IMR-90 (cell line): ENCODE results near the gene P4HA2. TPM values are rescaled to one million over a fixed set of nuclear protein-coding genes. Genes with fewer than 3 reads are reported as not detected.

ENCODE experiments used
- ATAC-seq: fragments of 200-7000 bp; cut with Tn5 transposase; 2 replicates; pipeline ENCODE4 v1.9.1; 2020; ENCODE audit warnings: low read depth, mild to moderate bottlenecking, moderate library complexity
- BruUV-seq: library from RNA; stranded (reverse); fragments of 400-500 nt; replicated peaks from 2 replicates; lab custom pipeline; 2021; lab: Mats Ljungman, UMichigan
- CTCF ChIA-PET: fragments of 300-600 bp; formaldehyde crosslinking; extraction: SDS; loops from one replicate; lab custom pipeline; 2021; ENCODE audit warnings: antibody characterized with exemption; lab: Yijun Ruan, JAX
- POLR2A ChIA-PET: fragments of 300-600 bp; sonication (Branson Sonifier 250); formaldehyde crosslinking; loops from one replicate; lab custom pipeline; 2022; ENCODE audit warnings: antibody characterized with exemption; ENCODE audit not compliant: unreplicated experiment; lab: Charles Lee
- DNase-seq: peaks from one replicate; pipeline ENCODE4 v3.0.0; 2013
- H2AFZ ChIP-seq: replicated peaks from 2 replicates; pipeline ENCODE3; 2013; ENCODE audit warnings: low read length, mild to moderate bottlenecking; ENCODE audit not compliant: poor library complexity
- H2AK5ac ChIP-seq: 2 replicates; pipeline ENCODE4 v1.6.1; 2013; ENCODE audit warnings: low read depth, low read length, inconsistent platforms
- H2AK9ac ChIP-seq: replicated peaks from 2 replicates; pipeline ENCODE3; 2013; ENCODE audit warnings: mild to moderate bottlenecking, low read depth, low read length, moderate library complexity; ENCODE audit not compliant: poor library complexity
- H2BK120ac ChIP-seq: 2 replicates; pipeline ENCODE4 v1.6.1; 2013; ENCODE audit warnings: low read depth, low read length, inconsistent platforms
- H2BK15ac ChIP-seq: 3 replicates; pipeline ENCODE4 v1.6.1; 2013; ENCODE audit warnings: low read depth, low read length, inconsistent platforms
- H2BK20ac ChIP-seq: 2 replicates; pipeline ENCODE4 v1.6.1; 2013; ENCODE audit warnings: low read depth, mild to moderate bottlenecking, inconsistent platforms, low read length, moderate library complexity
- H2BK5ac ChIP-seq: 2 replicates; pipeline ENCODE4 v1.6.1; 2013; ENCODE audit warnings: mild to moderate bottlenecking, low read depth, low read length, inconsistent platforms; ENCODE audit not compliant: poor library complexity, severe bottlenecking
- H3K14ac ChIP-seq: replicated peaks from 2 replicates; pipeline ENCODE4 v1.6.1; 2013; ENCODE audit warnings: low read depth, low read length, inconsistent platforms
- H3K18ac ChIP-seq: 2 replicates; pipeline ENCODE4 v1.6.1; 2013; ENCODE audit warnings: low read depth, low read length, control low read depth
- H3K23ac ChIP-seq: 2 replicates; pipeline ENCODE4 v1.6.1; 2013; ENCODE audit warnings: low read depth, low read length, inconsistent platforms
- H3K27ac ChIP-seq: 2 replicates; pipeline ENCODE4 v1.5.1; 2013; ENCODE audit warnings: mild to moderate bottlenecking, control low read depth, low read length; ENCODE audit not compliant: insufficient read depth
- H3K27me3 ChIP-seq: 2 replicates; pipeline ENCODE4 v1.6.1; 2013; ENCODE audit warnings: low read length; ENCODE audit not compliant: control insufficient read depth, insufficient read depth
- H3K36me3 ChIP-seq: 2 replicates; pipeline ENCODE4 v1.6.1; 2013; ENCODE audit warnings: low read length, mixed read lengths; ENCODE audit not compliant: control insufficient read depth, insufficient read depth
- H3K4ac ChIP-seq: 2 replicates; pipeline ENCODE4 v1.6.1; 2013; ENCODE audit warnings: low read depth, low read length, inconsistent platforms
- H3K4me1 ChIP-seq: 2 replicates; pipeline ENCODE4 v1.6.1; 2013; ENCODE audit warnings: low read length, mixed read lengths; ENCODE audit not compliant: control insufficient read depth, insufficient read depth
- H3K4me2 ChIP-seq: 2 replicates; pipeline ENCODE4 v1.6.1; 2013; ENCODE audit warnings: low read depth, mild to moderate bottlenecking, control low read depth, low read length, moderate library complexity
- H3K4me3 ChIP-seq: 2 replicates; pipeline ENCODE4 v1.5.1; 2013; ENCODE audit warnings: low read depth, mild to moderate bottlenecking, control low read depth, low read length, moderate library complexity; ENCODE audit not compliant: insufficient read depth
- H3K56ac ChIP-seq: 2 replicates; pipeline ENCODE4 v1.6.1; 2013; ENCODE audit warnings: low read length, inconsistent platforms; ENCODE audit not compliant: insufficient read depth; ENCODE audit errors: extremely low read depth
- H3K79me1 ChIP-seq, 2 experiments: 2 replicates each; pipeline ENCODE4 v1.6.1; 2013; ENCODE audit warnings: low read length in 2 of 2, inconsistent platforms in 1 of 2, low read depth in 1 of 2
- H3K9ac ChIP-seq: 2 replicates; pipeline ENCODE4 v1.6.1; 2013; ENCODE audit warnings: low read depth, low read length, control low read depth
- H3K9me1 ChIP-seq: 2 replicates; pipeline ENCODE4 v1.6.1; 2013; ENCODE audit warnings: low read length, inconsistent platforms; ENCODE audit not compliant: insufficient read depth
- H3K9me3 ChIP-seq: 2 replicates; pipeline ENCODE4 v1.6.1; 2013; ENCODE audit warnings: low read length; ENCODE audit not compliant: control insufficient read depth, insufficient read depth
- H4K20me1 ChIP-seq: 2 replicates; pipeline ENCODE4 v1.6.1; 2013; ENCODE audit warnings: low read length, inconsistent platforms; ENCODE audit not compliant: insufficient read depth
- H4K5ac ChIP-seq: 2 replicates; pipeline ENCODE4 v1.6.1; 2013; ENCODE audit warnings: mild to moderate bottlenecking, low read depth, low read length, control low read depth
- H4K8ac ChIP-seq, 2 experiments: 2 replicates each; pipeline ENCODE4 v1.6.1; 2013; ENCODE audit warnings: low read depth in 2 of 2, low read length in 2 of 2, control low read depth in 1 of 2, inconsistent platforms in 1 of 2
- H4K91ac ChIP-seq: 2 replicates; pipeline ENCODE4 v1.6.1; 2013; ENCODE audit warnings: low read depth, low read length, inconsistent platforms; ENCODE audit not compliant: insufficient read depth
- BHLHE40 ChIP-seq: fragments of 150-350 bp; IDR thresholded peaks from 2 replicates; pipeline ENCODE4 v1.6.1; 2016; ENCODE audit warnings: mild to moderate bottlenecking, low read depth, low read length
- CEBPB ChIP-seq: IDR thresholded peaks from 2 replicates; pipeline ENCODE4 v1.6.1; 2012; ENCODE audit warnings: low read depth, low read length, improper control_type of control experiment
- CHD1 ChIP-seq: IDR thresholded peaks from 2 replicates; pipeline ENCODE4 v1.6.1; 2012; ENCODE audit warnings: low read depth, low read length, improper control_type of control experiment
- FOS ChIP-seq: fragments of 150-350 bp; IDR thresholded peaks from 2 replicates; pipeline ENCODE4 v1.6.1; 2016; ENCODE audit warnings: low read depth, low read length
- MAFK ChIP-seq: IDR thresholded peaks from 2 replicates; pipeline ENCODE4 v1.6.1; 2012; ENCODE audit warnings: low read depth, low read length, improper control_type of control experiment
- MAZ ChIP-seq: IDR thresholded peaks from 2 replicates; pipeline ENCODE4 v1.6.1; 2012; ENCODE audit warnings: low read depth, mild to moderate bottlenecking, low read length, improper control_type of control experiment, moderate library complexity, borderline replicate concordance
- MXI1 ChIP-seq: IDR thresholded peaks from 2 replicates; pipeline ENCODE4 v1.6.1; 2012; ENCODE audit warnings: low read depth, mild to moderate bottlenecking, low read length, moderate library complexity, borderline replicate concordance
- NFE2L2 ChIP-seq: fragments of 150-350 bp; IDR thresholded peaks from 2 replicates; pipeline ENCODE4 v1.6.1; 2016; ENCODE audit warnings: low read depth, mild to moderate bottlenecking, low read length
- POLR2A ChIP-seq: IDR thresholded peaks from 2 replicates; pipeline ENCODE4 v1.6.1; 2012; ENCODE audit warnings: mild to moderate bottlenecking, low read depth, low read length
- RAD21 ChIP-seq: IDR thresholded peaks from 2 replicates; pipeline ENCODE4 v1.6.1; 2012; ENCODE audit warnings: low read length, improper control_type of control experiment
- RCOR1 ChIP-seq: IDR thresholded peaks from 2 replicates; pipeline ENCODE4 v1.6.1; 2012; ENCODE audit warnings: mild to moderate bottlenecking, low read length, improper control_type of control experiment; ENCODE audit not compliant: insufficient replicate concordance
- RFX5 ChIP-seq: IDR thresholded peaks from 2 replicates; pipeline ENCODE4 v1.8.0; 2012; ENCODE audit warnings: low read depth, mild to moderate bottlenecking, low read length, moderate library complexity
- SMC3 ChIP-seq: fragments of 150-350 bp; IDR thresholded peaks from 2 replicates; pipeline ENCODE4 v1.6.1; 2016; ENCODE audit warnings: low read depth, mild to moderate bottlenecking, antibody characterized with exemption, low read length, moderate library complexity
- WGBS, 2 experiments: methylation state at CpG; one replicate each; pipeline versions ENCODE4 v1.1.5 to v1.1.7; 2013; ENCODE audit warnings: missing lambda C conversion rate in 2 of 2; ENCODE audit not compliant: insufficient read length in 1 of 2; ENCODE audit errors: extremely low coverage in 2 of 2; 5-methylcytosine and 5-hydroxymethylcytosine counted together
- dilution Hi-C: fragments of 300-500 bp; cut with HindIII; formaldehyde crosslinking; loops from one replicate; pipeline ENCODE4 v1.14.3; 2018; ENCODE audit warnings: low sequenced_read_pairs; ENCODE audit not compliant: unreplicated experiment
- in situ Hi-C: fragments of 300-500 bp; cut with MboI; formaldehyde crosslinking; loops from 3 replicates; pipeline ENCODE4 v1.14.3; 2019; ENCODE audit warnings: low sequenced_read_pairs, inconsistent platforms, mixed read lengths
- intact Hi-C: fragments of 100-400 bp; cut with micrococcal nuclease; formaldehyde crosslinking; loops from 2 replicates; pipeline ENCODE4 v1.10.0; 2022
- polyA plus RNA-seq, 3 experiments: library from polyadenylated mRNA; depleted of rRNA; stranded (reverse); fragments of >200 nt; gene quantifications; 2 replicates each; pipeline ENCODE4 v1.2.3, GENCODE V29; 2012; ENCODE audit warnings: low replicate concordance in 1 of 3
- total RNA-seq: library from RNA; depleted of rRNA; stranded (reverse); fragments of >200 nt; gene quantifications from 2 replicates; pipeline ENCODE4 v1.2.3, GENCODE V29; 2012
- TF ChIP-seq, protein P1 (sequence below): fragments of 150-350 bp; IDR thresholded peaks from 2 replicates; pipeline ENCODE4 v1.6.1; 2017; ENCODE audit warnings: mild to moderate bottlenecking, antibody characterized with exemption, low read length, low read depth
- TF ChIP-seq, protein P2 (sequence below): fragments of 150-350 bp; IDR thresholded peaks from 2 replicates; pipeline ENCODE4 v1.6.1; 2016; ENCODE audit warnings: low read depth, mild to moderate bottlenecking, low read length, moderate library complexity, borderline replicate concordance
- TF ChIP-seq, protein P3 (sequence below): conservative IDR thresholded peaks from 2 replicates; pipeline ENCODE4 v1.5.1; 2012; ENCODE audit warnings: mild to moderate bottlenecking, low read depth, low read length, improper control_type of control experiment

The P4HA2 gene
- total and polyA plus RNA-seq, 2 of the 4 experiments (the other 2 are of a cell fraction): 186 to 225 TPM

DNA sequence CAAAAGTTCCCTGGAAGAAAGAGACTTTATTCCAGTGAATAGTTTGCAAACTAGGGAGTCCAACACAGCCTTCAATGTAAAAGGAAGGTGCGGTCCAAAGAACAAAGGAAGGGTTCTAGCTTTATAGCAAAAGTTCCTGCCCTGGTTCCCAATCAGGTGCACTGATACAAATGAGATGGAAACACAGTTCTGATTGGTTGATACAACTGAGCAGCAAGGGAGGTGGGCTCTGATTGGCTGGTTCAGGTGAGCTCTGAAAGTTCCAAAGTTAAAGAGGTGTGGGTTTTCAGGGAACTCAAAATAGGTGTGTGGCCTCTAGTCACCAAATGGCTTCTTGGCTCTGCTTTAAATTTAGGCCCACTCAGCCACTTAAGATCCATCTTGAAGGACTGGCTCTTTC, 43.1 kb downstream of the P4HA2 start:
- BruUV-seq: no TSS peak
- POLR2A ChIA-PET: no interaction called here
- Histone ChIP-seq H3K9me1 (0 out of 2 replicates have a peak, but pooled peaks cover 3% of the 10 kb centered on the region), H3K4me1 (peaks cover 2% of the 10 kb centered on the region; the same call in 1 of the 2 replicates), H3K18ac (no peak overlapping the region), H4K20me1 (no peaks in the 10 kb centered on the region), H2AK9ac (no peak overlapping the region), H3K14ac (no peak overlapping the region), H3K27ac (no peak overlapping the region), H3K56ac (no peak overlapping the region), H4K8ac (no peak overlapping the region), H2BK15ac (no peak overlapping the region), H3K9me3 (no peaks in the 10 kb centered on the region), H4K5ac (no peak overlapping the region), H2BK120ac (no peak overlapping the region), H3K23ac (no peak overlapping the region), H4K91ac (no peak overlapping the region), H2AFZ (no peak overlapping the region), H3K27me3 (no peaks in the 10 kb centered on the region), H3K4me3 (no peak overlapping the region), H3K79me1 (no peaks in the 10 kb centered on the region), H3K4ac (no peak overlapping the region), H3K4me2 (no peak overlapping the region), H3K36me3 (no peaks in the 10 kb centered on the region), H2BK5ac (no peak overlapping the region), H2AK5ac (no peak overlapping the region), H2BK20ac (no peak overlapping the region), H3K9ac (no peak overlapping the region)
- CTCF ChIA-PET: no interaction called here
- intact Hi-C loops (loop anchor here (5.0 kb wide), 2 partner anchors 183 to 203 kb away; partner anchors contain the start of gene SLC22A5), in situ Hi-C loops (loop anchor here (5.0 kb wide), 1 partner anchor 117 kb away; no protein-coding TSS in a partner anchor), dilution Hi-C loops (no loop called here)
- TF ChIP-seq, protein P1, sequence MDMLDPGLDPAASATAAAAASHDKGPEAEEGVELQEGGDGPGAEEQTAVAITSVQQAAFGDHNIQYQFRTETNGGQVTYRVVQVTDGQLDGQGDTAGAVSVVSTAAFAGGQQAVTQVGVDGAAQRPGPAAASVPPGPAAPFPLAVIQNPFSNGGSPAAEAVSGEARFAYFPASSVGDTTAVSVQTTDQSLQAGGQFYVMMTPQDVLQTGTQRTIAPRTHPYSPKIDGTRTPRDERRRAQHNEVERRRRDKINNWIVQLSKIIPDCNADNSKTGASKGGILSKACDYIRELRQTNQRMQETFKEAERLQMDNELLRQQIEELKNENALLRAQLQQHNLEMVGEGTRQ: no peak
- TF ChIP-seq CEBPB (no peak), BHLHE40 (no peak), MAFK (no peak), RAD21 (no peak), RFX5 (no peak), MAZ (no peak), SMC3 (no peak), MXI1 (no peak), FOS (no peak), NFE2L2 (no peak), CHD1 (no peak), POLR2A (no peak), RCOR1 (no peak)
- TF ChIP-seq, protein P2, sequence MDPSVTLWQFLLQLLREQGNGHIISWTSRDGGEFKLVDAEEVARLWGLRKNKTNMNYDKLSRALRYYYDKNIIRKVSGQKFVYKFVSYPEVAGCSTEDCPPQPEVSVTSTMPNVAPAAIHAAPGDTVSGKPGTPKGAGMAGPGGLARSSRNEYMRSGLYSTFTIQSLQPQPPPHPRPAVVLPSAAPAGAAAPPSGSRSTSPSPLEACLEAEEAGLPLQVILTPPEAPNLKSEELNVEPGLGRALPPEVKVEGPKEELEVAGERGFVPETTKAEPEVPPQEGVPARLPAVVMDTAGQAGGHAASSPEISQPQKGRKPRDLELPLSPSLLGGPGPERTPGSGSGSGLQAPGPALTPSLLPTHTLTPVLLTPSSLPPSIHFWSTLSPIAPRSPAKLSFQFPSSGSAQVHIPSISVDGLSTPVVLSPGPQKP: no peak
- TF ChIP-seq, protein P3, sequence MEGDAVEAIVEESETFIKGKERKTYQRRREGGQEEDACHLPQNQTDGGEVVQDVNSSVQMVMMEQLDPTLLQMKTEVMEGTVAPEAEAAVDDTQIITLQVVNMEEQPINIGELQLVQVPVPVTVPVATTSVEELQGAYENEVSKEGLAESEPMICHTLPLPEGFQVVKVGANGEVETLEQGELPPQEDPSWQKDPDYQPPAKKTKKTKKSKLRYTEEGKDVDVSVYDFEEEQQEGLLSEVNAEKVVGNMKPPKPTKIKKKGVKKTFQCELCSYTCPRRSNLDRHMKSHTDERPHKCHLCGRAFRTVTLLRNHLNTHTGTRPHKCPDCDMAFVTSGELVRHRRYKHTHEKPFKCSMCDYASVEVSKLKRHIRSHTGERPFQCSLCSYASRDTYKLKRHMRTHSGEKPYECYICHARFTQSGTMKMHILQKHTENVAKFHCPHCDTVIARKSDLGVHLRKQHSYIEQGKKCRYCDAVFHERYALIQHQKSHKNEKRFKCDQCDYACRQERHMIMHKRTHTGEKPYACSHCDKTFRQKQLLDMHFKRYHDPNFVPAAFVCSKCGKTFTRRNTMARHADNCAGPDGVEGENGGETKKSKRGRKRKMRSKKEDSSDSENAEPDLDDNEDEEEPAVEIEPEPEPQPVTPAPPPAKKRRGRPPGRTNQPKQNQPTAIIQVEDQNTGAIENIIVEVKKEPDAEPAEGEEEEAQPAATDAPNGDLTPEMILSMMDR: no peak
- ATAC-seq (no peak), DNase-seq (no peak)
- WGBS, 2 experiments: 100% methylated on average over 1 of the region's 1 CpG; no CpG with 5 or more reads in 1 of the 2 experiments
